ENCODE data around the gene WASF3.

The WASF3 gene

DNA sequence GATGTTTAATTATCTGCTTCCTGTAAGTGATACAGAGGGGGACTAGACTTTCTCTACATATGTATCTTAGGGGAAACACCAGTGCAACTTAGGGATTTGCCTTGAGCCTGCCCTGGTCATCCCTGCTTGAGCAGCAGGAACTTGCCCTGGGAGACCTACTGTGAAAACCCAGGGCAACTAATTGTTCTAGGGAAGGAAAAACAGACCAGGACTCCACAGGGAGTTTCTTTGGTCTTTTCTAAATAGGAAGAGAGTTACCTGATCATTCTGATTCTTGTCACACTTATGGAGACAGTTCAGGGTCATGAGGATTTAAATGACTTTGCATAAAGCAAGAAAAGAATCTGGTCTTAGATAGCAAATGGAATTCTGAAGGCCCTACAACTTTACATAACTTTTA is 89.1 kb downstream of the WASF3 start:
- ATAC-seq, result no peak

DNA sequence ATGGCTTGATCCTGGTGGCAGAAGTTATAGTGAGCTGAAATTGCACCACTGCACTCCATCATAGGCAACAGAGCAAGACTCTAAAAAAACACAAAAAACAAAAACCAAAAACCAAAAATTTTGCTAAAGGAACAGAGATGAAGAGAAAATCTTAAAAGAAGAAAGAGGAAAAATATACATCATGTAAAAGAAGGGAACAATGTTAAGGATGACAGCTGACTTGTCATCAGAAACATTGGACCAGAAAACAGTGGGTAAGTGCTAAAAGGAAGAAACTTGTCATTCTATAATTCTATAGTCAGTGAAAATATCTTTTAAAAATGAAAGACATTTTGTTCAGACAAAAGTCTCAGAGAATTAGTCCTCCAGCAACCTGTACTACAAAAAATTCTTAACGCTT is 93.8 kb downstream of the WASF3 start:
- ATAC-seq, result no peak

DNA sequence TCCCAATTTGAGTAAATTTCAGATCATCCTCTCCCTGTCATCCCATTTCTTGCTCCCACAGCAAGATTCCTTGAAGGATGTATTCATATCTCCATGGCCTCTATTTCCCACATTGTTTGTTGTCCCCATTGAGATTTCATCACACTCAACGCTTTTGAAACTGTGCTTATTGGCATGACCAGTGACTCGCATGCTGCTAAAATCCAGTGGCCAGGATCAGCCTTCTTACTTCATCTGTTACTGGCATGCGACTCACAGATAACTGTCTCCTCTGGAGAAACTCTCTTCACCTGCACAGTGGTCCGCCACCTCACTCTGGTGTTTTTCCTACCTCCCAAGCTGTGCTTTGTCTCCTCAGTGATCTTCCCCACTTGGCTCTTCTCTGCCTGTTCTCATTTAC is 95.8 kb downstream of the WASF3 start:
- no peak for ATAC-seq

DNA sequence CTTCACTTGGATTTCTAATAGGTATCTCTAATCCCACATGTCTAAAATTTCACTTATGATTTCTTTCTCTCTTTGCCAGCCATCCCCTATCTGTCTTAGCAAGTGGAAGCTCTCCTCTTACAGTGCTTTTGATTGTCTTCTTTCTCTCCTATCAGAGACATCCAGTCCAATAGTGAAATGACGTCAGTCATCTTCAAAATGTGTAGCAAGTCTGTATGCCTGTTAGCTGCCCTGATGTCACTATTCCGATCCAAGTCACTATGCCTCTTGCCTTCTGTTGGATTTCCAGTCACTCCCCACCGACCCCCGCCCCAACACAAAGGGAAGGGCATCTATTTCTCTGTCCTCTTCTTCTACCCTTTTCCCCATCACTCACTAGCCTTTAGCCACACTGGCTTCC is 96.4 kb downstream of the WASF3 start:
- ATAC-seq, result no peak

- ATAC-seq, result no peak
Observed at GRCh38 chr13:26656919-26657318, 99.4 kb downstream of the WASF3 start.

- no peak for ATAC-seq
Observed at GRCh38 chr13:26658448-26659385, 101.2 kb downstream of the WASF3 start.

DNA sequence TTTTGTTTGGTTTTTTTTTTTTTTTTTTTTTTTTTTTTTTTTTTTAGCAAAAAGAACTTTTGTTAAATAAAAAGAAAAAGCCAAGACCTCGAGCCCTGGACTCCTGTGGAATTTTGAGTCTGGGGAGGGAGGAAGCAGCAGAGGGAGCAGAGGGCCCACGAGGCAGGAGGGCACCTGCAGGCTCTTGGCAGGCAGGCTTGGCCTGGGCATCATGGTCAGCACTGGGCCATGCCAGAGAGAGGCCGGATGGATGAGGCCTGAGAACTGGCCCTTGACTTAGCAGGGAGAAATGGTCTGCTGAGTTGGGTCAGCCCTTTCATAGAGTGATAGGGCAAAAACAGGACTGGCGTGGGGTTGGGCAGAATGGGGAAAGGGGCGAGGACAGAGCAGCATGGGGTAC is 102.7 kb downstream of the WASF3 start:
- no peak for ATAC-seq

GRCh38 chr13:26660766-26661165 is 103.3 kb downstream of the WASF3 start:
- no peak for ATAC-seq

DNA sequence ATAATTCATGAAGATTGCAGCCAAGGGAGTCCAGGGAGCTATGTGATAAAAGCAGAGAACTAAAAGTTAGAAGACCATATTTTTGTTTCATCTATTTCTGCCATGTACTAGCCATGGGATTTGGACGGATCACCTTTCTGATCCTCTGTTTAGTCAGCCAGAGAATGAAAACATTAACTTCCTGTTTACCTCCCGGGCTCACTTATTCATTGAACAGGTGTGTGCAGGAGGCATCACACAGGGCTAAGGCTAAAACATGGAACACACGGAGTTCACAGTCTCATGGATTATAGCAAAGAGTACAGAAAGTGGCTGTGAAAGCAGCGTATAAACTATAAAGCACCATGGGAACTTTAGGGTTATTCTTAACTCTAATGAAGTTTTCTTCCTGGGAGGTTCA is 106.3 kb downstream of the WASF3 start:
- ATAC-seq, result no peak

DNA sequence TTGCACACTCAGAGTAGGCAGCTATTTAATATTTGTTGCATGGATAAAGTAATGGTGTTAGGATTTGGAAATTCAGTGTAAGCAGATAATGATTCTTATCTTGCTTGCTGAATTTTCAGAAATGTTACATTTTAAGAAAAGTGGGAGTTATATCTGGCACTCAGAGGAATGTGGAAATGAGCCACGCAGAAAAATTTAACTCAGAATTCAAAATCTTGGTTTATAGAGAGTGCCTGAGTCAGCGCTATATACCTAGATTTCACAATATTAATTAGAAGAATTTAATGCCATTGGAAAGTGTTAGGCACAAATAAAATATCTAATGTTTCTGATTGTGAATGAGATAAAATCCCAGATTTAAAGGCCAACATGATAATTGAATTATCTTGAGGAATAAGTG is 106.8 kb downstream of the WASF3 start:
- no peak for ATAC-seq

GRCh38 chr13:26664876-26665275 is 107.4 kb downstream of the WASF3 start:
- no peak for ATAC-seq

GRCh38 chr13:26668357-26669146 is 111.1 kb downstream of the WASF3 start:
- ATAC-seq, result no peak

GRCh38 chr13:26673890-26674289 is 116.4 kb downstream of the WASF3 start:
- no peak for ATAC-seq

GRCh38 chr13:26677156-26677555 is 119.7 kb downstream of the WASF3 start:
- ATAC-seq, result no peak

DNA sequence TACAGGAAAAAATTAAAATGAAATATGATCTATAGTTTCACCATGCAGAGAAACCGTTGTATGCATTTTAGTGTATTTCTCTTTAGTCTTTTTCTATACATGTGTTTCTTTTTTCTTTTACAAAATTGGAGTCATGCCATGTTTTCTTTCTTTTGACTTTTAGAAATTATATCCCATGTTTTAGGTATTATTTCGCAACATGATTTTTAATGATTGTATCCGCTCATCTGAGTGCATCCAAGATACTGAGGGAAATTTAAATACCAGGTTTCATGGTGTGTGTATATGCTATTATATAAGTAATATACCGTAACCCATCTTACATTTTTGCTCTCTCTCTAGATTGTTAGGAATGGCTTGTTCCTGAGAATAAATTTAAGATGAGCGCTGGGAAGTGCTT is 120.8 kb downstream of the WASF3 start:
- ATAC-seq, result no peak

- no peak for ATAC-seq
Observed at GRCh38 chr13:26678796-26679195, 121.3 kb downstream of the WASF3 start.

- no peak for ATAC-seq
Observed at GRCh38 chr13:26679411-26680122, 122.1 kb downstream of the WASF3 start.

GRCh38 chr13:26680123-26680450 is 122.6 kb downstream of the WASF3 start:
- ATAC-seq, result no peak

DNA sequence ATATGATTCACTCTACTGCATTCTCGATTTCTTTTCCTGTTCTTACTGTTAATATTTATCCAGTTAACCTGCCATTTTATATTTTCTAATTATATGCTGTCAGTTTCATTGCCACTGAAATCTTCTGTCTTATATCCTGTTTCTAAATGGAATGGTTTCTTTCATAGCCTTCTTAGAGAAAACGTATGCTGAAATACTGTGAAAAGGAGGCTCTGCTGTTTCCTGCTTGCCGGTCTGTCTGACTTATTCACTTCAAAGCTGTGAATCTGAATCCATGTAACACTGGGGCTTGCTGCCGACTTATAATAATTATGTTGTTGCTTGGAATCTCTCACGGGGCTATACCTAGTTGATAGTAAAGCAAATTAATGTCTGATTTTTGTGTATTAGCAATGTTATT is 123.1 kb downstream of the WASF3 start:
- no peak for ATAC-seq

GRCh38 chr13:26681036-26681435 is 123.6 kb downstream of the WASF3 start:
- no peak for ATAC-seq

DNA sequence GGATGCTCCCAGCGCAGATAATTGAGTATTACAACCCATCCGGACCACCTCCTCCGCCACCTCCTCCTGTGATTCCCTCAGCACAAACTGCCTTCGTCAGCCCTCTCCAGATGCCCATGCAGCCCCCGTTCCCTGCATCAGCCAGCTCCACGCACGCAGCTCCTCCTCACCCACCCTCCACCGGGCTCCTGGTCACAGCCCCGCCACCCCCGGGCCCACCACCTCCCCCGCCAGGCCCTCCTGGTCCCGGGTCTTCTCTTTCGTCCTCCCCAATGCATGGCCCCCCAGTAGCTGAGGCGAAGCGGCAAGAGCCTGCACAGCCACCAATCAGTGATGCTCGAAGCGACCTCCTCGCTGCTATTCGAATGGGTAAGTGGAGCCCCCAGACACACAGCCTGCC is 125.1 kb downstream of the WASF3 start:
- ATAC-seq, result no peak

DNA sequence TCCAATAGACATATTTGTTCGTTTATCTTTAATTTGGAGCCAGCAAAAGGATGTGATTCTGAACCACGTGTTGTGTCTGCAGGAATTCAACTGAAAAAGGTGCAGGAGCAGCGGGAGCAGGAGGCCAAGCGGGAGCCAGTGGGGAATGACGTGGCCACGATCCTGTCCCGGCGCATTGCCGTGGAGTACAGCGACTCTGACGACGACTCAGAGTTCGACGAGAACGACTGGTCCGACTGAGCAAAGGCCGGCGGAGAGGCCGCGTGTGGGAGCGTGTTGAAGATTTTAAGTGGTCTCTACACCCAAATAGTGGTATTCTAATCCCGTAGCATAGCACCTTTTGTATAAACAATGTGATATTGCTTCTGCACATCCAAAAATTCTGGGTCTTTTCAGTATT is 128.1 kb downstream of the WASF3 start:
- no peak for ATAC-seq

GRCh38 chr13:26686285-26686684 is 128.8 kb downstream of the WASF3 start:
- ATAC-seq, result no peak

DNA sequence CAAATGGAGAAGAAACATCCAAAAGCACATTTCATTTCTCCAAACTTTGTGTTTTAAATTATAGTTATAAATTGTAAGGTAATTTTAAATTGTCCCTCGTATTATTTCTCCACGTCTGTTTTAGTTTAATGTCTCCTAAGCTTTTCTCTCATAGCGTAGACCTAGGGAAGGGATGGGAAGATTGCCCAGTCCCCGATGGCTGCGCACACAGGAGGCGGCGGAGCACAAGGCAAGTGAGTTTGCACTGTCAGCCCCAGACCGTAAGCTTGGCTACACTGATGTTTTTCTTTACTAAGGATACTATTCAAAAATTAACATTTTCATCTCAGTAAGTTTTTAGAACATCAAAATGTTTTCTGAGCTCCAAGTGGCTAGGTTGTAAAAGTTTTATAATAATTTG is 130.8 kb downstream of the WASF3 start:
- ATAC-seq, result no peak

Data from activated CD4-positive, CD25-positive, alpha-beta regulatory T cell treated with anti-CD3 and anti-CD28 coated beads, Interleukin-2, amount 50 U/mL, for 24 hours (primary cell).